RWPE2 (cell line): ENCODE results near the gene SLC12A5.

Experiments used
- ATAC-seq: fragments of 200-7000 bp; cut with Tn5 transposase; 3 replicates; pipeline ENCODE4 v1.9.1; 2021; ENCODE audit warnings: low read depth
- DNase-seq: peaks from one replicate; pipeline ENCODE4 v3.0.0-alpha.2; 2020; ENCODE audit warnings: low spot score
- H3K27ac ChIP-seq: fragments of 450-650 bp; 2 replicates; pipeline ENCODE4 v1.5.1; 2017; ENCODE audit warnings: mild to moderate bottlenecking; ENCODE audit not compliant: poor library complexity, severe bottlenecking
- H3K27me3 ChIP-seq: fragments of 250-450 bp; sonication (Bioruptor Pico); 2 replicates; pipeline ENCODE4 v1.5.1; 2021; ENCODE audit warnings: mild to moderate bottlenecking, moderate library complexity; ENCODE audit not compliant: insufficient read depth, poor library complexity, severe bottlenecking
- H3K36me3 ChIP-seq: fragments of 250-450 bp; sonication (Bioruptor Pico); 2 replicates; pipeline ENCODE4 v1.5.1; 2020; ENCODE audit warnings: low read depth, mild to moderate bottlenecking, moderate library complexity
- H3K4me1 ChIP-seq: fragments of 250-450 bp; sonication (Bioruptor Pico); 2 replicates; pipeline ENCODE4 v1.5.1; 2021; ENCODE audit warnings: mild to moderate bottlenecking, moderate library complexity; ENCODE audit not compliant: insufficient read depth, poor library complexity, severe bottlenecking
- H3K4me3 ChIP-seq: fragments of 250-450 bp; sonication (Bioruptor Pico); 2 replicates; pipeline ENCODE4 v1.5.1; 2021; ENCODE audit warnings: mild to moderate bottlenecking, moderate library complexity; ENCODE audit not compliant: severe bottlenecking
- H3K9me3 ChIP-seq: fragments of 250-450 bp; sonication (Bioruptor Pico); 2 replicates; pipeline ENCODE4 v1.5.1; 2021; ENCODE audit warnings: mild to moderate bottlenecking, moderate library complexity; ENCODE audit not compliant: severe bottlenecking
- CTCF ChIP-seq: fragments of 450-650 bp; IDR thresholded peaks from one replicate; pipeline ENCODE4 v1.5.1; 2017; ENCODE audit warnings: mild to moderate bottlenecking, moderate library complexity; ENCODE audit not compliant: poor library complexity, severe bottlenecking

The SLC12A5 gene

GRCh38 chr20:46073443-46073842, 44.4 kb downstream of the SLC12A5 start:
- Histone ChIP-seq H3K4me1 (no peaks in the 10 kb centered on the region), H3K27ac (no peak overlapping the region), H3K9me3 (no peaks in the 10 kb centered on the region), H3K36me3 (peaks cover 73% of the 10 kb centered on the region), H3K4me3 (no peak overlapping the region), H3K27me3 (no peaks in the 10 kb centered on the region)
- ATAC-seq (0 out of 3 replicates have a peak, but pooled peaks have one; percentile 21), DNase-seq (peak; percentile 36)
- no peak for TF ChIP-seq CTCF

GRCh38 chr20:46074006-46074405, 45.0 kb downstream of the SLC12A5 start:
- H3K4me1 ChIP-seq = no peaks in the 10 kb centered on the region
- peaks cover 73% of the 10 kb centered on the region for H3K36me3 ChIP-seq
- no peak for ATAC-seq
- no peaks in the 10 kb centered on the region for H3K27me3 ChIP-seq
- no peak overlapping the region for H3K4me3 ChIP-seq
- no peak overlapping the region for H3K27ac ChIP-seq
- no peak for DNase-seq
- no peak for TF ChIP-seq CTCF
- no peaks in the 10 kb centered on the region for H3K9me3 ChIP-seq

- Histone ChIP-seq H3K9me3 (no peaks in the 10 kb centered on the region), H3K4me3 (no peak overlapping the region), H3K36me3 (peaks cover 83% of the 10 kb centered on the region), H3K27me3 (no peaks in the 10 kb centered on the region), H3K27ac (no peak overlapping the region), H3K4me1 (no peaks in the 10 kb centered on the region)
- DNase-seq = no peak
- no peak for TF ChIP-seq CTCF
- no peak for ATAC-seq
Observed at GRCh38 chr20:46076806-46077205, 47.8 kb downstream of the SLC12A5 start.

GRCh38 chr20:46077642-46078305, 48.8 kb downstream of the SLC12A5 start:
- no peak overlapping the region for H3K27ac ChIP-seq
- H3K4me3 ChIP-seq = no peak overlapping the region
- H3K9me3 ChIP-seq = no peaks in the 10 kb centered on the region
- TF ChIP-seq CTCF = no peak
- peaks cover 86% of the 10 kb centered on the region for H3K36me3 ChIP-seq
- DNase-seq (no peak), ATAC-seq (no peak)
- no peaks in the 10 kb centered on the region for H3K4me1 ChIP-seq
- no peaks in the 10 kb centered on the region for H3K27me3 ChIP-seq

GRCh38 chr20:46078954-46079353, 49.9 kb downstream of the SLC12A5 start:
- ATAC-seq = no peak
- TF ChIP-seq CTCF = no peak
- Histone ChIP-seq H3K27me3 (no peaks in the 10 kb centered on the region), H3K36me3 (peaks cover 84% of the 10 kb centered on the region), H3K27ac (no peak overlapping the region), H3K4me3 (no peak overlapping the region), H3K4me1 (no peaks in the 10 kb centered on the region), H3K9me3 (no peaks in the 10 kb centered on the region)
- peak; percentile 13 for DNase-seq
